HG03039 (cell line): Measurements from ENCODE around the gene SELP.

Experiments used
- ATAC-seq: cut with Tn5 transposase; IDR thresholded peaks from one replicate; pipeline ENCODE4 v1.9.1; 2021; ENCODE audit warnings: mild to moderate bottlenecking, moderate library complexity; ENCODE audit not compliant: unreplicated experiment

The SELP gene

GRCh38 chr1:169623132-169623926, 6.6 kb downstream of the SELP start:
- ATAC-seq, result no peak

- ATAC-seq, result no peak
These were observed 9.4 kb downstream of the SELP start for GRCh38 chr1:169620565-169620964.

- ATAC-seq, result no peak
These were observed 11.6 kb downstream of the SELP start for GRCh38 chr1:169618367-169618766.

- ATAC-seq, result no peak
These were observed 14.1 kb downstream of the SELP start for GRCh38 chr1:169615803-169616202.

- ATAC-seq, result no peak
These were observed 19.1 kb downstream of the SELP start for GRCh38 chr1:169610858-169611257.

- ATAC-seq, result no peak
These were observed 19.8 kb downstream of the SELP start for GRCh38 chr1:169610108-169610507.

GRCh38 chr1:169608226-169608625, 21.7 kb downstream of the SELP start:
- no peak for ATAC-seq

GRCh38 chr1:169604781-169605560, 25.0 kb downstream of the SELP start:
- ATAC-seq, result no peak

GRCh38 chr1:169601096-169601881, 28.6 kb downstream of the SELP start:
- no peak for ATAC-seq

GRCh38 chr1:169595764-169596711, 33.9 kb downstream of the SELP start:
- ATAC-seq, result no peak

- ATAC-seq, result no peak
These were observed 35.5 kb downstream of the SELP start for GRCh38 chr1:169594391-169594790.

GRCh38 chr1:169590932-169591331, 39.0 kb downstream of the SELP start:
- ATAC-seq, result no peak

GRCh38 chr1:169588785-169589485, 41.0 kb downstream of the SELP start:
- ATAC-seq, result no peak

GRCh38 chr1:169588112-169588511, 41.8 kb downstream of the SELP start:
- ATAC-seq, result no peak

- peak; percentile 90 for ATAC-seq
These were observed 43.3 kb downstream of the SELP start, which contains the start of gene F5 for GRCh38 chr1:169586395-169587255. Gene F5 (minus strand): TSS chr1:169586481. CDS start chr1:169586386, 95 bp downstream.

- ATAC-seq, result no peak
These were observed 43.9 kb downstream of the SELP start for GRCh38 chr1:169586067-169586394.

GRCh38 chr1:169585181-169585580, 44.7 kb downstream of the SELP start:
- no peak for ATAC-seq

GRCh38 chr1:169584483-169585144, 45.3 kb downstream of the SELP start:
- no peak for ATAC-seq
